NCI-H526 (cell line): ENCODE data around the gene FTCDNL1.

Source experiments
- DNase-seq, 2 experiments: peaks; one replicate each; lab custom pipeline; 2025; lab: John Stamatoyannopoulos, UW

FTCDNL1 gene

DNA sequence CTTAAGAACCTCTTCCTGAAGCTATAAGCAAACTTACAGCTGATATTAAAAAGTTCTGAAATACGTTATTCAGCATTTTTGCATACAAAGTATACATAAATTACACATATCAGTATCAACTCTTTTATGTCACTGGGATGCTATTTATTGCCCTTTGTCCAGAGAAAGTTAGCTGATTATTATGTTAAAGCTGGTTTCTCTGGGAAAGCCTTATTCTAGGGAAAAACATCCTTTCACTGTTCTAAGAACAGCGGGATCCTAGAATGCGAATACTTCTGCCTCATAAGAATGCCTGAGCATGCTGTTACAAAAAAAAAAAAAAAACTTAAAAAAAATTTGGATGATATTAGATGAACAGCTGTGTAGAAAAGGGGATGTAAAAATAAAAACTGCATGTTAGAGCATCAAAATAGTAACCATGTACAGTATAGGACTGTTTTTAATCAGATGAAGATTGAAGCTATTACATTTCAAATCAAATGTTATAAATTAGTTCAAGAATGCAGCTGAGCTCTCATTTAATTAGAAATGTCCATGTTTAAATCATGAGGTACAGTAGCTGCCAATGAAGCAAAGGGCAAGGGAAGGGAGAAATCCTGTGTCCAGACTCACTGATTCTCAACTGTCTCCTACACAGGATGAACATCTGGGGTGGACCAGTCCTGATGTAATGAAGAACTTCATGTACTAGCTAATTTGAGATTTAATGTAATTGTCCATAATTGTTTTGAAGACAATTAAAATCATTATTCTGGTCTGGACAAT, 8.2 kb downstream of the FTCDNL1 start:
- no peak for DNase-seq

- DNase-seq: no peak
Observed at GRCh38 chr2:199841409-199841808, 9.6 kb downstream of the FTCDNL1 start.

GRCh38 chr2:199838399-199838798, 12.6 kb downstream of the FTCDNL1 start:
- DNase-seq: peak in 1 of 2 experiments; percentile 33

DNA sequence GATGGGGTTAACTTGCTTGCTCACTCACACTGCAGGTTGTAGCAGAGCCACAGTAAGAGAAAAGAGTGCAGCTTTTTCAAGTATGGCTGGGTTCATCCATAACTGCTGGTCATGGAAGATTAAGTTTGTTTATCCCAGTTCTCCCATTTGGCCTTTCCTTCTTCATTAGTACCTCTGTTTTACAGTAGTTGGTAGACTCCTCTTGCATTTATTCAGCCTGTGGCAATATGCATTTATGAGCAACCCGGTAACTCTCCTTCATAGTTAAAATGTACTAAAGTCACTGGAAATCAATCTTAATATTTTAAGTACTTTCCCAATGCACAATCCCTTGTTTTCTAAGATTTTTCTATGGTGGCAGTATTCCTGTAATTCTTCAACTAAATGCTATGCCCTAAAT, 14.0 kb downstream of the FTCDNL1 start:
- no peak for DNase-seq

DNA sequence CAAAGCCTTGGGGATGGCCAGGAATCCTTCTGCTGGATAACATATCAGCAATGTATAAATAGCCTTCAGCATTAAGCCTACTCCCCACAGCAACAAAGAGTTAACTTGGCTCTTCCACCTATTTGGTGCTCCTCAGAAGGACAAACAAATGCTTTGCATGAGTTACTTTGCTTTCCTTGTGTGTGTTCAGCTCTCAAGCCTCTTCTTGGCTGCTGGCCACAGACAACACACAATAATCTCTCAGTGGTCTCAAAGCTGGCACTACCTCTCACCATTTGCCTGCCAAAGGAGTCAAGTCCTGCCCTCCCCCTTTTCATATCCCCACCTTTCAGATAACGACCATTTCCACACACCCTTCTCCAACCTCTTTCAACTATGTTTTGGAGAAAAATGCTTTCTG, 17.5 kb downstream of the FTCDNL1 start:
- DNase-seq: peak; percentile 78 to 85

DNA sequence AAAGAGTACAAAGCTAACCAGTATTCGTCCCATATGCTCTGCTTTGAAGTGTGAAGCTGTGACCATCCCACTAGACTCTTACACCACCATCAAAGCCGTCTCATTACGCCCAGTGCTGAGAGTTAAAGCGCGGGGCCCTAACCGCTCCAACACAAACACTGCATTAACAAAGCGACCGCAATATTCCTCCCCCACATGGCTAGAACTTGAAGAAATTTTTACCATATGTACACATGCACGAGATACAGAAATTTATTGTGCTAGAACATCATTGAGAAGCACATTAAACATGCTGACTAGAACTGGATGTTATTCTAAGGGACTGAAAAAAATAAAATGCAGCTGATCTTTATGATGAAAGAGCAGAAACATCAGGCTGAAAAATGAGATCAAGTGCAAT, 20.5 kb downstream of the FTCDNL1 start:
- DNase-seq: no peak

- no peak for DNase-seq
Observed at GRCh38 chr2:199829628-199830027, 21.4 kb downstream of the FTCDNL1 start.

DNA sequence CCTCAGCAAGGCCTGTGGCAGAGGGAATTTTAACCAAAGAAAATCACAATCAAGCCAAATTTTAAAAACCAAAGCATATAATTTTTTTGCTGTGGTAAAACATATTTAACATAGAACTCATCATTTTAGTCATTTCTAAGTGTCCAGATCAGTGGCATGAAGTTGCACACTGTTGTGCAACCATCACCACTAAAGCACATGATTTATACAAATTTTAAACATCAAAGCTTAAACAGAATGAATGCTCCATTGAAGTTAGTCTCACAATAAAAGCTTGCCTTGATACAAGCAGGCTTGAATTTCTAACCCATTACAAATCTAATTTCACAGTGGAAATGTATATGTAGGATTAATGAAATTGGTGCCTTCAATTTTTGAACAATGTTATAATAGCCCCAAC, 31.2 kb downstream of the FTCDNL1 start:
- no peak for DNase-seq

- no peak for DNase-seq
Observed at GRCh38 chr2:199818754-199819153, 32.2 kb downstream of the FTCDNL1 start.

- no peak for DNase-seq
Observed at GRCh38 chr2:199818026-199818425, 33.0 kb downstream of the FTCDNL1 start.

DNA sequence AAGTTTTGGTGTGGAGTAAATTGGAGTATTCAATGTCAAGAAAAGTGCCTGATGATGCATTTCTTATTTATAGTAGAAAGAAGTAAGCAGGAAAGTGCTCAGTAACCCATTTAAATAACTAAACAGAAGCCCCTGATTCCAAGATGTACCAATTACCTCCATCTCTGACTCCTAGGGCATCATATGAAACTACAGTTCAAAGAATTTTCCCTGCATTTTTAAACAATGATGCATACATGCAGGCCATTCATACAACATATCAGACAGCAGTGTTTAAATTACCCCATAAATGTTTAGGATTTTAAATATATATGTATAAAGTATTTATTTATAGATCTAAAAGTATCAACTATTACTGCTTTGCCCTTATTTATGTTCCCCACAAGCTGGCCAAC, 36.2 kb downstream of the FTCDNL1 start:
- no peak for DNase-seq

DNA sequence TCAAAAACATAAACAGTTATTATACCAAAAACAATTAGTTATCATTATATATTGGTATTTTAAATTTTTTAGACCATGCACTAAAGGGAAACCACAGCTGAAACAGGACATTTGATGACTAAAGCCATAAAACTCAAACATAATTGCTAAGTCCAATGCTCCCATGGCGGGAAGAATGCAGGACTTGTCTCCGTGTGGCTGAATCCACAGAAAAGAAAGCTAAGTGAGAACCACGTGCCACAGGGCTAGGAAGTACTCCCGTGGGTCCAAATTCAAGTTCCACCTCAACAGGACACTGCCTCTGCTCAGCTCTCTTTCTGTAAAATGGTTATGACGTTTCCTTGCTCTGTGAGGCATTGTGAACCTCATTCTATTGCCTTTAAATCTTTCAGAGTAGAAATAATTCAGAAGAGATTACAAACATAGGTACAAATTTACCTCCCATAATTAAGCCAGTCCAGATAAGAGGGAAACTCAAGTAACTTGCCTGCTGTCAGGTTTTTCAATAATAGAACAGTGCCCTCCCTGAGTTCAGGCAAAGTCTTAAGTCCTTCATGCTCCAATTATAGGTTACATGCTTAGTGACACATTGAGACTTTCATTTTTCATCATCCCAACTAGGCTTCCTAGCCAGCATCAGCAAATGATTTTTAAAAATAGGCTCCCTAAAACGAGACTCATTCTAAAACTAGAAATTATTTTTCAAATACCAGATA, 36.7 kb downstream of the FTCDNL1 start:
- no peak for DNase-seq

DNA sequence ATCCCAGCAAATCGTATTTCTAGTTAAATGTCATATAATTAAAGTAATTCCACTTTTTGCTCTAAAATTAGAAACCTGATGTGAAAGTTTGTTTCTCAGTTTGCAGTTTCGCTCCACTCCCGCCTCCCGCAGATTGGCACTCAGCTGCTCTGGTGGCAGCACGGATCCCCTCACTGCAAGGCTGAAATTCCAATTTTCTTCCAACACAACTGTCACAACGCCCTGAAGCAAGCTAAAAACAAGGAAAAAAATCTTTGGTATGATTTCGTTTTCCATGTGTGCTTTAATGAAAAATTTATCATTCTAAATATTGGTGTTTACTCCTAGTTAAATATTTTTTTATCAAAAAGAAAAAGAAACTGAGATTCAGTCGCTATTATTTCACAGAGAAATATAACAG, 38.5 kb downstream of the FTCDNL1 start:
- no peak for DNase-seq

DNA sequence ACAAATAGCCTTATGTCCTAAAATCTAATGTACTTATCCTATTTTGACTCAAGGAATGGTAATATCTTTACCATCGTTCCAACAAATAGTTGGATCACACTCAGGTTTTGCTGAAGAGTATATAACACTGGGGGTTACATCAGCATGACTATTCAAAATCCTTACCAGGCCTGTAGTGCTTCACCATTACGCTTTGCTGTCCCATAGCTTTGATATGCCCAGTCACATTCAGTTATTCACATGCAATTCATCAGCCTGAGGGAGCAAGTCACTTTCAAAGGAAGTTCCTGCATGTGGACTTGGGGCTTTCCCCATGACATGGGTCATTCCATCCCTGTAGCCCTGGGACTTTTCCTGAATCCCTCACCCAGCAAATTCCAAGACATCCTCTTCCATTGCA, 39.6 kb downstream of the FTCDNL1 start:
- DNase-seq: no peak

DNA sequence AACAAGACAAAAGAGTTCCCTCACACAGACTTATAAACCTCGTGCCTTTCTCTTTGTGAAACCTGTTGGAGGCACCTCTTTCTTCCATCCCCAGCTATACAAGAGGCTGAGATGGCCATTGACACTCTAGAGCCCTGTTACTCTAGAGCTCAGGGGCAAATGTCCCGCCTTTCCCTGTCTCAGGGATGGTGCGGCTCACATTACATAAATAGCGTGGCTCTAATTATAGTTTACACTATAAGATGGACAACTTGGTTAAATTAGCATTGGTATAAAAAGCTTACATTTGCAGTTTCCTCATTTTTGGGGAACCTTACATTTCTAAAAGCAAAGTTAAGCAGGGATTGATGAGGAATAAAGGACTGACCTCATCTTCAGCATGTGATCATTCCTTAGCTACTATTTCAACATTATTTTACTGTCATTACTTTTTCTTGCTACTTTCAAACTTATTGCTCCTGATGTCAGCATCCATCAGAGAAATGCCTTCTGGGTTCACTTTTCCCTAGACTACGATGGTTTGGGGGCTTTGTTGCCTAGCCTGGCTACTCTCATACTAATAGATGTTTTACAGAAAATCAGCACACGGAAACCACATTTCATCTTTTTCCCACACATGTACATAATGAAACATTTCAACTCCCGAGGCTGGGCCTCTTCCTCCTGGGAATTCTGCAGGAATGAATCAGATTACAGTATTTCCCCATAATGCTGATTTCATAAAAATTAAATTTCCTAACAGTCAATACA, 40.4 kb downstream of the FTCDNL1 start:
- no peak for DNase-seq

DNA sequence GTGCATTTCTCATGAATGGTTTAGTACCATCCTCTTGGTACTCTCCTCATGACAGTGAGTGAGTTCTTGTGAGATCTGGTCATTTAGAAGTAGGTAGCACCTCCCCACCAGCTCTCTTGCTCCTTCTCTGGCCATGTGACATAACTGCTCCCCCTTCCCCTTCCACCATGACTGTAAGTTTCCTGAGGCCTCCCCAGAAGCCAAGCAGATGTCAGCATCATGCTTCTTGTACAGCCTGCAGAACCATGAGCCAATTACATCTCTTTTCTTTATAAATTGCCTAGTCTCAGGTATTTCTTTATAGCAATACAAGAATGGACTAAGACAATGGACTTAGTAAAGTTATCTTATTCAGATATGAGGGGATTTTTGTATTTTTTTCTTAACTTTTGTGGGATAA, 43.0 kb downstream of the FTCDNL1 start:
- DNase-seq: no peak

DNA sequence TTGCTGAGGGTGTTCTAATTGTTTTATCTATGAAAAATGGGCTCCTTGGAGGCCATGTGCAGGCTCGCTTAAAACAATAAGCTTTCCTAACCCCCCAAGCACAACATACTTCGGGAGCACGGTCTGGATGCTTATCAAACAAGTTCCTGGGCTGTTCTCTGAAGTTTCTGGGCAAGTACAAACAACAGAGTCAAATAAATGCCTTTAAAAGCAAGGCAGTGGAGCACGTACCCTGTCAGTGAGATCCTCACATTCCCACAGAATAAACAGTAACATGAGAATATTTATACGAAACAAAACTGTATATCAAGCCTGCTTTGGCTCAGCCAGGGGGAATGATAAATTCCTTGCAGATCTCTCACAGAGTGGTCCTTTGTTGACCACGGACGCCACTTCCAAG, 44.8 kb downstream of the FTCDNL1 start:
- DNase-seq: no peak

DNA sequence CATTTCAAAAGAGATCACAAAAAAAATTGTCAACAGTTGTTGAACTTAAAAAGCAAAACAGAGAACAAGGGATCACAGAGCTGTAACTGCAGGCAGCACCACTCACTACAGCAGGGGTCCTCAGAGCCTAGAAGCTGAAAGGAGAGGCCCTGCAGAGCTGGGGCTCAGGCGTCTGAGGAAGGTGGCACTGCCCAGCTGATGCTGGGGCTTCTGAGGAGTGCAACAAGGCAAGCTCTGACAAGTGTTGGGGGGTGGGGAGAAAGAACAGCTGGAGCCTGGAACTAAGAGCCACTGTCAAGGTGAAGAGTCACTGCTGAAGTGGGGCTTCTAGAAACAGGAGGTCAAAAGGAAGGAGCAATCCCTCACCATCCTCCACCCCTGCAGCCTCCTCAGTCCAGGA, 46.2 kb downstream of the FTCDNL1 start:
- DNase-seq: no peak

GRCh38 chr2:199798831-199799580, 52.0 kb downstream of the FTCDNL1 start:
- peak in 1 of 2 experiments; percentile 16 for DNase-seq

DNA sequence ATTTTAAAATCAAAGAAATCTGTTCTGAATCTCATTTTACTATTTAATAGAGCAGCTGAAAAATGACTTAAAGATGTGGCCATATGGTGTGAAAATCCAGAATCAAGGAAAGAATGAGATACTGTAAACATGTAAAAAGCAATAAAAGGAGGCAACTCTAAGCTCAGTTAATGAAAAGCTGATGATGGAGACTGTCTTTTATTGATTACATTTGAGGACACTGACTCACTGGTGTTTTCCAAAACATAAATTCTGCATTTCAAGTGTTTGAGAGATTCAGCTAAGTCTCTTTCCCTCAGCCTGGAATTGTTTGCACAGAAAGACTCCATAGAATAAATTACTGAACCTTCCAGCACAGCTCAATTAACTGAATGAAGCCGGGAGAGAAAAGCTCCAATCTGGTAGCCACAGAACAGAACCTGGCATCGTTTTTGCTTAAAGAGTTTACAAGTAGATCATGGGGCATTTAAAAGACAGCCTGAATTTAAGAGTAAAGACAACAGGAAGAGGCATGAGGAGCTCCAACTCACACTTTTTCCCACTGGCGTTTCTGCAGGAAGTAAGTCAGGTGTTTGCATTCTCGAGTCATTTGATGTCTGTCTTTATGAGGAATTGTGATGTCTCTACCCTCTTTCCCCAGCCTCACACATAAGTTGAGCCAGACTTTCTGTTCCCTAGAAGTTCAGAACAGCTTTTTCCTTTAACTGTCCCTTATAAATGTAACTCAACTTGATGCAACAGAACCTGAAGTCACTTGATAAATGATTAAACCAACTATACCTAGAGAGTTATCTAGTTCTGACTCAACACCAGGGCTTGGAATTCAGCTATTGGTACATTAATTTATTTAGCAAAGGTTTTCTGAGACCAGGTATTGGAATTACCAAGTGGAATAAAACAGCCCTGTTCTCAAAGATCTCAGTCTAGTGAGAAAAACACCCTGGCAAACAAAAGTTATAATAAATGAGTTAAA, 53.3 kb downstream of the FTCDNL1 start:
- DNase-seq: no peak

GRCh38 chr2:199792381-199792780, 58.6 kb downstream of the FTCDNL1 start:
- DNase-seq: no peak
